Activated T-cell treated with anti-CD3 and anti-CD28 coated beads for 1 hour (primary cell): ENCODE results near the gene SUFU.

Source experiments
- DNase-seq: peaks from one replicate; pipeline ENCODE4 v3.0.0-alpha.2; 2020; ENCODE audit warnings: low read depth

Gene SUFU

DNA sequence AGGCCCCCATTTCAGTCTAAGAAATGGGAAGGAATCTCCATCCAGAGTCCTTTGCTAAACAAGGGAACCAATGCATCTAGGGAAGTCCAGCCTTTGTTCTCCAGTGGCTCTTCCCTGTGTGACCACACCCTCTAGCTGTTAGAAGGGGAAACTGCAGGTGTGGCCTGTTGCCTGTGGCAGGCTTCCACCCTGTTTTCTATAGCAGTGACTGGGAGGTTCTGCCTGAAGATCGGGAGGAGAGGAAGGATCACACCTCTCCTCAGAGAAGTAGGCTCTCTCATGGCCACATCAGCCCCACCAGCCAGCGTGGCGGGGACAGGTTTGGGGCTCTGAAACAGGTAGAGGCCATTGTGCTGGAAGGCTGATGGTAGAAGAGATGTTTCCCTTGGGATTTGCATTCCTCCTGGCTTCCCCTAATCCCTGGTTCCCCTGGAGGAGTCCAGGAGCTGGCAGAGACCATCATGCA lies 92.8 kb downstream of the SUFU start:
- no peak for DNase-seq

DNA sequence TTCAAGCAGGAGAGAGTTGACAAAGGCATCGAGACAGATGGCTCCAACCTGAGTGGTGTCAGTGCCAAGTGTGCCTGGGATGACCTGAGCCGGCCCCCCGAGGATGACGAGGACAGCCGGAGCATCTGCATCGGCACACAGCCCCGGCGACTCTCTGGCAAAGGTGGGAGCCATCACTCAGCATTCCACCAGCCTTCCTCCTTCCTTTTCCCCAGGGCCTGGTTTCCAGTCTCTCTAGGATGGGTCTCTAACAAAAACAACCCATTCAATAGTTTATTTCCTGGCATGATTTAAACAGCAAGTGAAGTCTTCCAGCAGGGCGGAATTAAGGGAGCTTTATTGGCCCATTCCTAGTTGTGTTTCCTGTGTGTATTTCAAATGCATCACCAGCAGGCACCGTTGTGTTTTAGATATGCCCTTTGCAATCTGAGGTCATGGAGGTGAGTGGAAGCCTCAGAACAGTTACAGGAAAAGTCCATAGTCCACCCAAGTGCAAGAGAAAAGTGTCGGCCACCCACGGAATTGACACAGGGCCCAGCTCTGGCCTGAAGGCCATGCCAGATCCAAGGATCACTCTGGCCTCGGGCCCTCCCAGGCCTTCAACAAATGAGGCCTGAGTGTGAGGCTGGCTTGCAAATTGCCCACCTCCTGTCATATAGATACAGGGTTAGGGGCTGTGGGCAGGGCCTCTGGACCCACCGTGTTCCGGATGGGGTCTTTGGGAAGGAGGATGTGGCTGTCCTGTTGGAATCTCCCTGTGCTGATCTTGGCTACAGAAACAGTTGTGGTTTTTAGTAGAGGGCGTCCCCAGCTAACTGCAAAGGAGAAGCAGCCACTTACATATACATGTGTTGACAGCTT lies 93.6 kb downstream of the SUFU start:
- DNase-seq, result no peak

GRCh38 chr10:102598243-102598642 lies 94.5 kb downstream of the SUFU start:
- DNase-seq, result no peak

DNA sequence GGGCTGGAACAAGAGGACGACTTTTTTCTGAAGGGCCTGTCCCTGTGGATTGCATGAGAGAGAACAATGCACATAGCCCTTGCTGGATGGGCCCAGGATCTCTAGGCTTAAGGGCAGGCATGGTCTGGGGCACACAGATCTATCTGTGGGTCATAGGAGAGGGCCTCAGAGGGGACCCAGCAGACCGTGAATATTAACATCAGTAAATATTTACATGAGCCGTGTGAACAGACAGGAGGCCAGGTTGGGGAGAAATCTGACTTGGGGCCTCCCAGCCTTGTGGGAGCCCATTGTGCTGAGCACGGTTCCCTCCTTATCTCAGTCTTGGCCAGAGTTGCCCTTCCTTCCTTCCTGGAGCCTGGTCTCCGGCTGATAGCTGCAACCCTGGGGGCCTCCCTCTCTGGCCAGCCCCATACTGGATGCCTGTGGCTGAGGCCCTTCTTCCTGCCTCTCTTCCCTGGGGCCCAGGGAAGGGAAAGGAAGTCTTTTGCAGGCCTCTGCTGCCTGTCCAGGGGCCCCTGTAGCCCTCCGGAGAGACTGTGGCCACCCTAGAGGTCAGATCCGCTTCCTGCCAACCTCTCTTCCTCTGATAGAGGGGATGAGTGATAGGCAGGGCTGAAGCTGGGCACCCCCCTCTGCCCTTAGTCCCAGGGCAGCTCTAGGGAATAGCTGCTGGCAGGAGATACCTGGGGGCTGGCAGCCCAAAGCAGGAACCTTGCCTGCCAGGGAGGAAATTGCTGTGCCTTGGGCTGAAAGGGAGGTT lies 96.0 kb downstream of the SUFU start:
- DNase-seq, result no peak

DNA sequence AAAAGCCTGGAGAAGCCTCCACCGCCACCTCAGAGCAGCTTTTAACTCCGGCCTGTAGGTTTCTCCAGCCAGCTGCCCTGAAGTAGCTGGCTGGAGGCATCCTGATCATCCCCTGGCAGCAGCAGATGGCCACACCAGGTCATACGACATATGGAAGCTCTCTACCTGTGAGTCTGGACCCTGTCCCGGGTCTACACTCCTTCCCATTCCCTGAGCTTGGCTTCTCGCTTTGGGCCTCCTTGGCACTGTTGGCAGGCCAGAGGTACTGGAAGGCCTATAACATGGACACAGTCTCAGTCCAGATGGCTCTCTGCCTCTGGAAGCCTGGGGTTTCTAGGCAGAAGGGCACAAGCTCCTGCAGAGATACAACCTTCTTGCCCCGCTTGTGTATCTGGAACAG lies 97.0 kb downstream of the SUFU start:
- no peak for DNase-seq

DNA sequence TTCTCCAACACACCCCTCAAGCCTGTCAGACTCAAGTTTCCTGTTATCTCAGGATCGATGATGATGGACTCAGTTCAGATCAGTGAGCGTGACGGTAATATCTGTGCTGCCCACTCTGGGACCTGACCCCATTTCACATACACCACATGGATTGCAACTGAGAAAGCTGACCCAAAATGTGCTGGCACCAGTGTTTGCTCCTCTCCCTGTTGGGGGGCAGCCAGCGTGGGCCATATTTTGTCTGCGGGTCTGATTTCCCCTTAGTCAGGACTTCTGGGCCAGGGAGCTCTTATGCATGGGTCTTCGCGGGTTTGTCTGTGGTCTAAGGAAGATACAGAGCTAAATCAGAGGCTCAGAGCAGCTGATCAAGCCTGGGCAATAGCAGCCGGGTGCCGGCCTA lies 97.9 kb downstream of the SUFU start:
- DNase-seq, result no peak

- no peak for DNase-seq
Measured at GRCh38 chr10:102602272-102603045, 98.7 kb downstream of the SUFU start.

DNA sequence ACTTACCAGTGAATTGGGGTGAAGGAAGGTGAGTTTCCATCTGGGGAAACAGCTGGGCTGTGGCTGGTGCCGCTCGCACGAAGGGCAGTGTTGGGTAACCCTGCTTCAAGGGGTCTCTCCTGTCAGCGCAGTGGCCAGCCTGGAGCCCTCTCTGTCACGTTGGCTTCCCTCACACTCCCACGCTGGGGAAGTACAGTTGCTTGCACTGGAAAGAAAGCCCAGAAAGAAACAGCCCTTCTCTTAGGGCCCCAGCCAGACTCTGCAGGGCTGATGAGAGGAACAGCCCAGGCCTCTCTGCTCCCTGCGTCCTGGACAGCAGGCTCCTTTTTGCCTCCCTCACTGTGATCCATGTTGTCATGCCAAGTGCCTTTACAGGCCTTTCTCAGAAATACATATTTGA lies 100.2 kb downstream of the SUFU start:
- no peak for DNase-seq

DNA sequence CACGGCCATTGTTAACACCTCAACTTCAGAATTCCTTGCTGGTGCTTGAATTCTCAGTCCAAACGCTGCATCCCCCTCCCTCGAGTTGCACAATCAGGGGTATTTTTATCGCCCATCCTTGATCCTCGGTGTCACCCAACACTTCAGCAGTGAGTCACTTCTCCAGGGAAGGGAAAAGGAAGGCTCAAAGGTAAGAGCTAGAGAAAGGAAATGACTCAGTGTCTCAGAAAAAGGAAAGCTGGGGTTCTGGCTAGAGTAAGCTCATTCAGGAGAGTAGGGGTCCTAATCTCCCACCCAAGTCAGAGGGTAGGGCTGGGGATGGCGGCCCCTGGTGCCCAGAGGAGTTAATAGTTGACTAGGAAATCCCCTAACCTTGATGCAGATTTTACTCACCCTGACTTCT lies 100.7 kb downstream of the SUFU start:
- no peak for DNase-seq

- DNase-seq, result no peak
Measured at GRCh38 chr10:102605712-102606111, 101.9 kb downstream of the SUFU start.

- no peak for DNase-seq
Measured at GRCh38 chr10:102608487-102608886, 104.7 kb downstream of the SUFU start.

GRCh38 chr10:102610441-102610887 lies 106.7 kb downstream of the SUFU start:
- DNase-seq, result no peak

DNA sequence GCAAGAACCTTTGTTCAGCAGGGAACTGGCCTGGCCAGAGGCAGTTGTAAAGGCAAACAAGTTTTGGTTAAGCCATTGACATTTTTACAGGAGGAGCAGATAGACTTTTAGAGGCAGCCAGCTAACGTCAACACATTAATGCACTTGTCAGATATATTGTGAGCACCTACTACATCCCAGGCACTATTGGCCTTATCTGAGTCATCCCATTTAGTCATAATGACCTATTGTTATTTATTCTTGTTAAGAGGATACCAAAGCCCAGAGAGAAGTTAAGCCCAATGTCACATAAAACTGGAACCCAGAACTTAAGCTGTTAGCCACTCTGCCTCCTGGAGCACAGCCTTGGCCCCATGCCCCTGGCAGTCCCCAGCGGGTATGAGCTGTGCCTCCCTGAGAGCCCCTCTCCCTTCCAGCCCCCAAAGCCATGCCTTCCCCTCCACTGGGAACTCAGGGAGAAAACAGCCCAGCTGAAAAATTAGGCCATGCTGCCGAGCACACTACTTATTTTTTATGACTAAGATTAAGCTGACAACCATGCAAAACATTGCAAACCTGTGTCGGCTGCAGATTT lies 107.8 kb downstream of the SUFU start:
- DNase-seq, result no peak

DNA sequence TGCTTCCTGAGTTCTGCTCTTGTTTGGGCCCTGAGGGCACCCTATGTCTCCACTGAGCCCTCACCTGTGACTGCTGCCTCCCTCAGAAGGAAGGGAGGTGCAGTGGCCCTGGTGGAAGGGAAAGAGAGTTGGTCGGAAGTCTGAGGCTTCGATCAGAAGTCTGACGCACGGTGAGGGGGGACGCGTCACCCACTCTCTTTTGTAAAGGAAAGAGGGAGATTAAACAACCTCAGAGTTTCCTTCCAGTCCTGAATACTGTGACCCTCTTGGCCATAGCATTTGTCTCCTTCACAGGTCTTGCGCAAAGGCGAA lies 109.1 kb downstream of the SUFU start:
- DNase-seq, result peak; percentile 41

DNA sequence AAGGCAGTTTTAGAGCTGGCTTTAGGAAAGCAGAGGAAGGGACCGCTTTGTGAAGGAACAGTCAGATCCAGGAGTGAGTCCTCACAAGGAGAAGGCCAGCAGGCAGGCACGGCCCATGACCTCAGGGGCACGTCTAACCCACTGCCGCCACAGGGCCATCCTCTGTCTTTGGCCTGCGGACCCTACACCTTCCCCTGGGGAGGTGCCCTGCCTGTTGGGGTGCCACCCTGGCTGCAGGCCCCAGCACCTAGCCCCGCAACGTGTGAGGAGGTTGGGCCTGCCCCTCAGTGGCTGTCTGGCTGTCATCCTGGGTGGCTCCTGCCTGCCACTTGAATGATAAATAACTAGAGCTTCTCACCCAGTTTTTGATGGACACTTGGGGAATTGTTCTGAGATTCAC lies 109.5 kb downstream of the SUFU start:
- DNase-seq, result no peak

DNA sequence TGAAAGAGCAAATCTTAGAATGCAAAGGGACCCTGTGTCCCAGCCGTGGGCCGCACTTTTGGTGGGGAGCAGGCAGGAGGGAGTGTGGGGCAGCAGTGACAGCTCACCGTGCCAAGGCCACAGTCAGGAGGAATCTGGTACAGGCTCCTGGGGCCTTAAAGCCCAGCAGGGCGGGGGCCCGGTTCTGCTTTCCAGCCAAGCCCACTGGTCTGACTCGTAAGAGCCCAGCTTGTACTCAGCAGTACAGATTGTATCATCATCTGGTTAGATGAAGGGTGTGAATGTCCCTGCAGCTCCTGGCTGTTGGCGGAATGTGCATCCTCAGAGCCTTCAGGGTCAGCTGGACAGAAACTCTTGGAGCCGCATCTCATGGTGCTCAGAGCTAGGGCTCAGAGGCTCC lies 110.0 kb downstream of the SUFU start:
- no peak for DNase-seq

- no peak for DNase-seq
Measured at GRCh38 chr10:102614888-102615287, 111.1 kb downstream of the SUFU start.

DNA sequence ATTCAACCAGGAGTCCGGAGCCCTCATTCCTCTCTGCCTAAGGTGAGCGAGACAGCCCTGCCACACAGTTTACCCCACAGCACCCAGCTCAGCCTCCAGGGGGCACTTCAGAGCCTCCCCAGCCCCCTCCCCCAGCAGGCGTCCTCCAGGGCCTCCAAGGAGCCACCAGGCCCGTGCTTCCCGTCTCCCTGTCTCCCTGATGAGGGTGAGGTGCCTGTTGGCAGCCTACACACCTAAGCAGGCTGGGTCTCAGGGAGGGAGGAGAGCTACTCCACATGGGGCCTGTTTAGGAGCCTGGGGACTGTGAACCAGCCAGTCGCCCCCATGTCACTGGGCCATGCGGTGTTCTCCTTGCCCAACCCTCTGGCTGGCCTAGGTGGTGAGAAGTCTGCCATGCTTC lies 111.6 kb downstream of the SUFU start:
- DNase-seq, result no peak

- DNase-seq, result no peak
Measured at GRCh38 chr10:102616066-102616770, 112.4 kb downstream of the SUFU start.

GRCh38 chr10:102617041-102617440 lies 113.3 kb downstream of the SUFU start:
- DNase-seq, result no peak

DNA sequence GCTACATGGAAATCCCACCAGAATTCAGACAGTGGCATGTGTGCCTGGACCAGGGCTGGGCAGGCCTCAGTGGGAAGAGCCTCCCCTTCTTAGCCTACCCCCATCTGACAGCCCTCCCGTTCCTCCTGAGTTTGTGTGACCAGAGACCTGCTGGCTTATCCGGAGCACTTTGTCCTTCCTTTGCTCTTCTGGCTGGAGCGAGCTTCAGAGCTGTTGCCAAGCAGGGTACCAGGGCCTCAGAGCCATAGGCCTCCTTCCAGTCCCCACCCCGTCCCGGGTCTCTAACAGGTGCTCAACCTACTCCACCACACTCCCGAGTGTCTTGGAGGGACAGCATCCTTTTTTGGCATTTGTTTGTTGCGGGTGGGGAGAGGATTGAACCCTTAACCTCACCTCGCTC lies 114.0 kb downstream of the SUFU start:
- no peak for DNase-seq
